ENCODE measurements around the gene RBM10.

RBM10 gene

DNA sequence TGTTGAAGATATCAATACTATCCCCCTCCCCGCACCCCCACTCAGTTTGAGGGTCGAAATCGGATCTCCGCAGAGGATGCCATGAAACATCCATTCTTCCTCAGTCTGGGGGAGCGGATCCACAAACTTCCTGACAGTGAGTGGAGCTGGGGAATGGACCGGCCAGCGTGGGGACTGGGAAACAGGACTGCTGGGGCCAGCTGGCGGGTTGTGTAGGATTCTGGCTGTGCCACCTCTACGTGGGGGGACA lies 82.2 kb downstream of the RBM10 start:
- TF ChIP-seq FOXP2 (optimal IDR thresholded peaks at IDR 0.05; ENCODE audit: borderline replicate concordance, extremely low read depth, extremely low read length, insufficient read depth) (no peak), SIN3A (IDR thresholded peaks at IDR 0.05; ENCODE audit: borderline replicate concordance, insufficient read depth, low read length) (no peak), POLR2AphosphoS5 (IDR thresholded peaks at IDR 0.05; ENCODE audit: low read depth, low read length) (no peak), TAF1 (IDR thresholded peaks at IDR 0.05; ENCODE audit: borderline replicate concordance, insufficient read depth, low read length) (no peak)
- TF ChIP-seq, protein P1, sequence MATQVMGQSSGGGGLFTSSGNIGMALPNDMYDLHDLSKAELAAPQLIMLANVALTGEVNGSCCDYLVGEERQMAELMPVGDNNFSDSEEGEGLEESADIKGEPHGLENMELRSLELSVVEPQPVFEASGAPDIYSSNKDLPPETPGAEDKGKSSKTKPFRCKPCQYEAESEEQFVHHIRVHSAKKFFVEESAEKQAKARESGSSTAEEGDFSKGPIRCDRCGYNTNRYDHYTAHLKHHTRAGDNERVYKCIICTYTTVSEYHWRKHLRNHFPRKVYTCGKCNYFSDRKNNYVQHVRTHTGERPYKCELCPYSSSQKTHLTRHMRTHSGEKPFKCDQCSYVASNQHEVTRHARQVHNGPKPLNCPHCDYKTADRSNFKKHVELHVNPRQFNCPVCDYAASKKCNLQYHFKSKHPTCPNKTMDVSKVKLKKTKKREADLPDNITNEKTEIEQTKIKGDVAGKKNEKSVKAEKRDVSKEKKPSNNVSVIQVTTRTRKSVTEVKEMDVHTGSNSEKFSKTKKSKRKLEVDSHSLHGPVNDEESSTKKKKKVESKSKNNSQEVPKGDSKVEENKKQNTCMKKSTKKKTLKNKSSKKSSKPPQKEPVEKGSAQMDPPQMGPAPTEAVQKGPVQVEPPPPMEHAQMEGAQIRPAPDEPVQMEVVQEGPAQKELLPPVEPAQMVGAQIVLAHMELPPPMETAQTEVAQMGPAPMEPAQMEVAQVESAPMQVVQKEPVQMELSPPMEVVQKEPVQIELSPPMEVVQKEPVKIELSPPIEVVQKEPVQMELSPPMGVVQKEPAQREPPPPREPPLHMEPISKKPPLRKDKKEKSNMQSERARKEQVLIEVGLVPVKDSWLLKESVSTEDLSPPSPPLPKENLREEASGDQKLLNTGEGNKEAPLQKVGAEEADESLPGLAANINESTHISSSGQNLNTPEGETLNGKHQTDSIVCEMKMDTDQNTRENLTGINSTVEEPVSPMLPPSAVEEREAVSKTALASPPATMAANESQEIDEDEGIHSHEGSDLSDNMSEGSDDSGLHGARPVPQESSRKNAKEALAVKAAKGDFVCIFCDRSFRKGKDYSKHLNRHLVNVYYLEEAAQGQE (IDR thresholded peaks at IDR 0.05; ENCODE audit: insufficient read depth in 1 of 2, low read depth in 2 of 2, low read length in 2 of 2): no peak

DNA sequence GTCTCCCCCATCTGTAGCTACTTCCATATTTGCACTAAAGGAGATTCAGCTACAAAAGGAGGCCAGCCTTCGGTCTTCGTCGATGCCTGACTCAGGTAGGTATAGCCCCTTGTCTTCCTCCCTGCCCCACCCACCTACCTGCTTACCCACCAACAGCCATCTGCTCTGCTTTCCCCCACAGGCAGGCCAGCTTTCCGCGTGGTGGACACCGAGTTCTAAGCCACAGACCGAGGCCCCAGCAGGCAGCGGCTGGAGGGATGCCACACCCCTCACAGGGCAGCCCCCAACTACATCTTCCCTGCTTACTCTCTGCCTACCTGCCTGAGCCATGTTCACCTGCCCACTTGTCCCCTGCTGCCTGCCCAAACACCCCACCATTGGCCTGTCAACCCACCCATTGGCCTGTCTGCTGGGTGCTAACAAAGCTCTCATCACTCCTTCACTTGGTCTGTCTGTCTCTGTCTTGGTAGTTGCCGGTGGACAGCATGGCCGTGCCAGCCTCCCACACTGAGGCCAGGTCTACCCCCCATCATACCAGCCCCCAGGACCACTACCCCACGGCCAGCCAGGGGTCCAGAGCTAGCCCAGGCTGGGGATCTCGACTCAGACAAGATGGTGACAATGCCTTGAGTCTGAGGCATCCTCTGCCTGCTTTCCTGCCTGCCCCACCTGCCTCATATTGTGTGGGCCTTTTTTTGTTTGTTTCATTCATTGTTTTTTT lies 83.7 kb downstream of the RBM10 start:
- TF ChIP-seq, protein P1 (IDR thresholded peaks at IDR 0.05; ENCODE audit: insufficient read depth in 1 of 2, low read depth in 2 of 2, low read length in 2 of 2): no peak
- no peak for TF ChIP-seq TAF1 (IDR thresholded peaks at IDR 0.05; ENCODE audit: borderline replicate concordance, insufficient read depth, low read length)
- TF ChIP-seq FOXP2 (optimal IDR thresholded peaks at IDR 0.05; ENCODE audit: borderline replicate concordance, extremely low read depth, extremely low read length, insufficient read depth): no peak
- no peak for TF ChIP-seq POLR2AphosphoS5 (IDR thresholded peaks at IDR 0.05; ENCODE audit: low read depth, low read length)
- no peak for TF ChIP-seq SIN3A (IDR thresholded peaks at IDR 0.05; ENCODE audit: borderline replicate concordance, insufficient read depth, low read length)

DNA sequence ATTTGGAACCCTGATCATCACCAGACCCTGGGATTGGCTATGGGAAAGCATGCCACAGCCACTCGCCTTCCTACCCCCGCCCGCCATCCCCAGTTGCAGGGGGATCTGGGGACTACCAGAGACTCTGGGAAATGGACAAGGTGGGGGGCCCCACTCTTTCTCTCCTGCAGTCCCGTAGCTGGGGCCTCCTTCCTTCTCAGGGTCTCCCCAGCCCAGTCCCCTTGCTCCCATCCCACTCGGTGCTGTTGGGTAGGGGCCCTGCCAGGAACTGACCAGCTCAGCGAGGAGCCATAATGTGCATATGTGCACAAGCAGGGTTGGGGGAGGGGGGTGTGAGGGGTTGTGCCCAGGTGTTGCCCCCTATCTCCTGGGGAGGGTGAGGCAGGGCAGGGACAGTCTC lies 84.4 kb downstream of the RBM10 start:
- TF ChIP-seq, protein P1 (IDR thresholded peaks at IDR 0.05; ENCODE audit: insufficient read depth in 1 of 2, low read depth in 2 of 2, low read length in 2 of 2): no peak
- TF ChIP-seq SIN3A (IDR thresholded peaks at IDR 0.05; ENCODE audit: borderline replicate concordance, insufficient read depth, low read length): no peak
- TF ChIP-seq TAF1 (IDR thresholded peaks at IDR 0.05; ENCODE audit: borderline replicate concordance, insufficient read depth, low read length): no peak
- no peak for TF ChIP-seq POLR2AphosphoS5 (IDR thresholded peaks at IDR 0.05; ENCODE audit: low read depth, low read length)
- TF ChIP-seq FOXP2 (optimal IDR thresholded peaks at IDR 0.05; ENCODE audit: borderline replicate concordance, extremely low read depth, extremely low read length, insufficient read depth): no peak

DNA sequence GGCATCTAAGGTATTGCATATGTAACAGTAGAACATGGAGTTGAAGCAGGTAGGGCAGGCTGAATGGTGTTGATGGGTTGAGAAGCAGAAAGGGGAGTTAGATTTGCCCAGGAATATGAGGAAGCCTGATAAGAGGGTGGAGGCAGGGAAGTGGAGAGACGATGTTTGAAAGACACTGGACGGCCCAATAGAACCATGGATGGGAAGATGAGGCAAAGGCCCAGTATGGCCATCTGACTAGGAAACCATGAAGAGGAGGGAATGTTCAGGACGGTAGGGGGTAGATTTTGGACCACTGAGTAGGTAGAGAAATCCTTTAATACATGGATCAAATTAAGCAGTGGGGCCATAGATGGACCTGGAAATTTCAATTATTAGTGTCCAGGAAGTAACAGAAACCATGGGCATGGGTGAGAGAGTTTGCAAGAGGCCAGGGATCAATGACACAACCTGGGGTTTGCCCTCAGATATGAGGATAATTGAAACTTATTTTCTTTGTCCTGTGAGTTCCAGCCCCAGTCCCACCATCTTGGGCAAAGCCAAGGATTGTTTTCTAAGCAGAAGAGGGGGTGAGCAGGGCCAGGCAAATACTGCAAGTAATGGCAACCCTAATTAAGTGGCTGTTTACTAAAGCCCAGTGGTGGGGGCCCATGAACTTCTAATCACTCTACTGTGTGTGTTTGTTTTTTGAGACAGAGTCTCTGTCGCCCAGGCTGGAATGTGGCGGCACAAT lies 85.3 kb downstream of the RBM10 start:
- TF ChIP-seq FOXP2 (optimal IDR thresholded peaks at IDR 0.05; ENCODE audit: borderline replicate concordance, extremely low read depth, extremely low read length, insufficient read depth): no peak
- no peak for TF ChIP-seq TAF1 (IDR thresholded peaks at IDR 0.05; ENCODE audit: borderline replicate concordance, insufficient read depth, low read length)
- peak; percentile 71 for TF ChIP-seq POLR2AphosphoS5 (IDR thresholded peaks at IDR 0.05; ENCODE audit: low read depth, low read length)
- TF ChIP-seq, protein P1 (IDR thresholded peaks at IDR 0.05; ENCODE audit: insufficient read depth in 1 of 2, low read depth in 2 of 2, low read length in 2 of 2): no peak
- no peak for TF ChIP-seq SIN3A (IDR thresholded peaks at IDR 0.05; ENCODE audit: borderline replicate concordance, insufficient read depth, low read length)

Measured in PFSK-1 (cell line).